HL-60 (cell line): Measurements from ENCODE around the gene KCNG2.

ENCODE experiments used
- DNase-seq, 2 experiments: peaks; one replicate each; pipeline ENCODE4 v3.0.0-alpha.2; 2010 to 2020; ENCODE audit warnings: low read depth in 1 of 2, low spot score in 1 of 2
- H3K27ac ChIP-seq: fragments of 250-450 bp; sonication (Bioruptor Pico); replicated peaks from 2 replicates; pipeline ENCODE4 v1.5.1; 2020; ENCODE audit warnings: mild to moderate bottlenecking, moderate library complexity
- H3K27me3 ChIP-seq: fragments of 250-450 bp; sonication (Bioruptor Pico); 2 replicates; pipeline ENCODE4 v1.5.1; 2021; ENCODE audit warnings: mild to moderate bottlenecking, moderate library complexity; ENCODE audit not compliant: insufficient read depth, poor library complexity, severe bottlenecking
- H3K4me3 ChIP-seq: replicated peaks from 2 replicates; pipeline ENCODE4 v1.5.1; 2011; ENCODE audit warnings: mild to moderate bottlenecking, control low read depth, low read length; ENCODE audit not compliant: insufficient read depth
- CTCF ChIP-seq: IDR thresholded peaks from one replicate; pipeline ENCODE4 v1.5.1; 2011; ENCODE audit warnings: low read length, control low read depth, inconsistent platforms; ENCODE audit not compliant: insufficient read depth
- GABPA ChIP-seq: IDR thresholded peaks from 2 replicates; pipeline ENCODE4 v1.6.1; 2012; ENCODE audit warnings: low read depth
- POLR2AphosphoS5 ChIP-seq: IDR thresholded peaks from 2 replicates; pipeline ENCODE4 v1.6.1; 2012; ENCODE audit warnings: low read depth
- REST ChIP-seq: IDR thresholded peaks from 2 replicates; pipeline ENCODE4 v1.6.1; 2012; ENCODE audit warnings: low read depth; ENCODE audit not compliant: insufficient replicate concordance
- SPI1 ChIP-seq: IDR thresholded peaks from 2 replicates; pipeline ENCODE4 v1.6.1; 2012; ENCODE audit warnings: low read depth, mild to moderate bottlenecking, borderline replicate concordance

Gene KCNG2

GRCh38 chr18:79816981-79817606, 19.4 kb downstream of the KCNG2 start:
- Histone ChIP-seq H3K27me3 (no peaks in the 10 kb centered on the region), H3K4me3 (no peak overlapping the region), H3K27ac (no peak overlapping the region)
- DNase-seq: no peak
- TF ChIP-seq GABPA (no peak), POLR2AphosphoS5 (no peak), SPI1 (no peak), REST (no peak), CTCF (no peak)

GRCh38 chr18:79817607-79817998, 19.9 kb downstream of the KCNG2 start:
- TF ChIP-seq REST (no peak), SPI1 (no peak), CTCF (no peak), GABPA (no peak), POLR2AphosphoS5 (no peak)
- Histone ChIP-seq H3K4me3 (no peak overlapping the region), H3K27ac (no peak overlapping the region), H3K27me3 (no peaks in the 10 kb centered on the region)
- no peak for DNase-seq

GRCh38 chr18:79818036-79818435, 20.3 kb downstream of the KCNG2 start:
- no peak overlapping the region for H3K4me3 ChIP-seq
- TF ChIP-seq REST: no peak
- no peak for TF ChIP-seq POLR2AphosphoS5
- TF ChIP-seq GABPA: no peak
- TF ChIP-seq SPI1: no peak
- TF ChIP-seq CTCF: no peak
- no peaks in the 10 kb centered on the region for H3K27me3 ChIP-seq
- H3K27ac ChIP-seq: no peak overlapping the region
- DNase-seq: no peak
